GM19324 (cell line): ENCODE results near the gene SHISA9.

Experiments
- ATAC-seq: cut with Tn5 transposase; IDR thresholded peaks from one replicate; pipeline ENCODE4 v1.9.1; 2021; ENCODE audit warnings: mild to moderate bottlenecking, moderate library complexity; ENCODE audit not compliant: unreplicated experiment, low FRiP score

The SHISA9 gene

GRCh38 chr16:13062219-13062618 lies 160.8 kb downstream of the SHISA9 start:
- ATAC-seq: no peak

- no peak for ATAC-seq
Observed at GRCh38 chr16:13063457-13063856, 162.1 kb downstream of the SHISA9 start.

GRCh38 chr16:13064821-13065220 lies 163.4 kb downstream of the SHISA9 start:
- no peak for ATAC-seq

GRCh38 chr16:13067648-13068047 lies 166.2 kb downstream of the SHISA9 start:
- no peak for ATAC-seq

- no peak for ATAC-seq
Observed at GRCh38 chr16:13068912-13069583, 167.7 kb downstream of the SHISA9 start.

- no peak for ATAC-seq
Observed at GRCh38 chr16:13070268-13070667, 168.9 kb downstream of the SHISA9 start.

GRCh38 chr16:13076878-13077277 lies 175.5 kb downstream of the SHISA9 start:
- no peak for ATAC-seq

GRCh38 chr16:13077816-13078215 lies 176.4 kb downstream of the SHISA9 start:
- ATAC-seq: no peak

- no peak for ATAC-seq
Observed at GRCh38 chr16:13080531-13080930, 179.1 kb downstream of the SHISA9 start.

- ATAC-seq: no peak
Observed at GRCh38 chr16:13081825-13082331, 180.5 kb downstream of the SHISA9 start.

- ATAC-seq: no peak
Observed at GRCh38 chr16:13083681-13084080, 182.3 kb downstream of the SHISA9 start.

- no peak for ATAC-seq
Observed at GRCh38 chr16:13084331-13084730, 182.9 kb downstream of the SHISA9 start.

- no peak for ATAC-seq
Observed at GRCh38 chr16:13093661-13094060, 192.3 kb downstream of the SHISA9 start.

GRCh38 chr16:13095061-13095460 lies 193.7 kb downstream of the SHISA9 start:
- ATAC-seq: no peak

- no peak for ATAC-seq
Observed at GRCh38 chr16:13098536-13098935, 197.1 kb downstream of the SHISA9 start.

- ATAC-seq: no peak
Observed at GRCh38 chr16:13099822-13100221, 198.4 kb downstream of the SHISA9 start.

- no peak for ATAC-seq
Observed at GRCh38 chr16:13100970-13101369, 199.6 kb downstream of the SHISA9 start.

GRCh38 chr16:13101828-13102227 lies 200.4 kb downstream of the SHISA9 start:
- ATAC-seq: no peak

- no peak for ATAC-seq
Observed at GRCh38 chr16:13102401-13102800, 201.0 kb downstream of the SHISA9 start.

GRCh38 chr16:13103831-13104530 lies 202.6 kb downstream of the SHISA9 start:
- no peak for ATAC-seq

GRCh38 chr16:13104772-13105171 lies 203.4 kb downstream of the SHISA9 start:
- no peak for ATAC-seq

GRCh38 chr16:13105427-13105826 lies 204.0 kb downstream of the SHISA9 start:
- ATAC-seq: no peak
